Epidermal melanocyte (primary cell): ENCODE results near the gene HOXD13.

Experiments used
- DNase-seq: peaks from one replicate; pipeline ENCODE4 v3.0.0; 2011; ENCODE audit warnings: low spot score; ENCODE audit not compliant: insufficient read length

The HOXD13 gene

DNA sequence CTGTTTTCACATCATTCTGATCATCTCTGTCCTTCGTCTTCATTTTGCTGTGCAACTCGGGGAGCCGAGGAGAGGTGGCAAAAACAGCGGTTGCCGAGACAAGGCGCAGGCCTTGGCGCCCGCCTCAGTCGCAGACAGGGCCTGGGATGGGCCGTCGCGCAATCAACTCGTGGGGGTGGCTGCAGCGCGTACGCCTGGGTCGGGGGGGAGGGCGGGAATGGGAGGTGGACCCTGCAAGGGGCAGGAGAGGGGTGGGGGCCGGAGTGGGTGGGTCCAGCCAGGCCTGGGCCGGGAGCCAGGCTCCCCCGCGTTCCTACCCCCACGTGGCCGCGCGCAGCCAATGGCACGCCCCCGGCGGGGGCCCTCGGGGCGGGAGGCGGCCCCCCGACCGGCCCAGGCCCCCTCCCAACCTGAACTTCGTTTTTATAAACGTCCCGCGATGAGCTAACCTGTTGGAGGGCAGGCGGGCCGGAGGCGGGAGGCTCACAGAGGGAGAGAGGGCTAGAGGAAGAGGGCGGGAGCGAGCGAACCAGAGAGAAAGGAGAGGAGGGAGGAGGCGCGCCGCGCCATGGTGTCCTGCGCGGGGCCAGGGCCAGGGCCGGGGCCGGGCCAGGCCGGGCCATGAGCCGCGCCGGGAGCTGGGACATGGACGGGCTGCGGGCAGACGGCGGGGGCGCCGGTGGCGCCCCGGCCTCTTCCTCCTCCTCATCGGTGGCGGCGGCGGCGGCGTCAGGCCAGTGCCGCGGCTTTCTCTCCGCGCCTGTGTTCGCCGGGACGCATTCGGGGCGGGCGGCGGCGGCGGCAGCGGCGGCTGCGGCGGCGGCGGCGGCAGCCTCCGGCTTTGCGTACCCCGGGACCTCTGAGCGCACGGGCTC lies at the start of gene HOXD13:
Gene HOXD13, plus strand, starts transcription at position 452 of the 875 bp plus-strand sequence. Its CDS starts 170 bp downstream, at position 622.
- DNase-seq: no peak

- DNase-seq: no peak
Measured at GRCh38 chr2:176056406-176056805, 36.1 kb upstream of the HOXD13 start.

DNA sequence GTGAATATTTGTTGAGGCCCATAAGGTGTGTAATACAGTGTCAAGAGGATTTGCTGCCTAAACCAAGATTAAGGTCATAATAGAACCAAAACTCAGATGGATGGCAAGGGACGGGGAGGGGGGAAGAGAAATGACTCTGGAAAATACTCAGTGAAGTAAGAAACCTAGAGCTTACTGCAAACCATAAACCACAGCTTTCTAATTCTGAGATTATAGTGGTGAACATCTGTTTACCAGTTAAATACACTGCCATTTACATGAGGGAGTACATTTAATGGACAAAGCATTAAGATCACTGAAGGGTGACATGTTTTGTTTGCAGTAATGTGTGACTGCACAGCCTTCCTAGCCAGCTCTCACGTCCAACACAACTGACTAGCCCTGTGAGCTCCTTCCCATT lies 28.6 kb upstream of the HOXD13 start:
- DNase-seq: no peak

DNA sequence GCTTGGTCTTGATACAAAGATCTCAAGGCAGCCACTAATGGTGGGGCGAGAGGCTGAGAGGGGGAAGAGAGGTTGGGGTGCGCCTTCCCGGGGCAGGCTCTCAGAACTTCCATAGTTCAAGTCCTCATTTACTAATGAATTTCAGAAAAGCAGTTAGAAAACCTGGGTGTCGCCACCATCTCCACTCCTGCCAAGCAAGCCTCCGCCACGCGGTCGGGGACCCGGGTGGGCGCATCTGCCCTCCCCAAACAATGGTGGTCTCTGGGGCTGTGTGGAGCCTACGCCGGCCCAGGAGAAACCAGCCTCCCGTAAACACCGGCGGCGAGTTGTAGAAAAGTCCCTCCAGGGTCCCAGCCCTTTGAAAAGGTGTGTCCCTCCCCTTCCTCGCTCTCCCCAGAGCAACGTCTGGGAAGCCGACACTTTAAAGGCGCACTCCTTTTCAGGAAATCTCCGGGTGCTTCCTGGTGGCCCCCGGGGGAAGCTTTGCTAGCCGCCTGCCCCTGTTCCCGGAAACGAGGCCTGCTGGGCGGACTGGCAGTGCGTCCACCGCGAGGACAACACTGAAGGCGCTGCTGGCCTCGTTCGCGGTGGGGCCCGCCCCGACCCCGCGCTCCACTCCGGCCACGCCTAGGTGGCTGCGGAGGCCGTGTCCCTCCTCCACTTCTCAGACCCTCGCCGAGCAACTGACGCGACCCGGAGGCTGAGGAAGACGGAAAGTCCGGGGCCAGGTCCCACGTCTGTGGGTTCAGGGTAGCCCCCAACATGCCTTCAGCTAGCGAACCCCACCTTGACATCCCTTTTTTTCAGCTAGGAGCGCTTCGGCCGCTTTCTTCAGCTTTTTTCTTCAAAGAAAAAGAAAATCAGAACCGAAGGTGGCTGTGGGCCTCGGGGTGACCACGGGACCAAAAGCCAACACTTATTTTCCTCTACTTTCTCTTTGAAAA lies 25.6 kb upstream of the HOXD13 start:
- DNase-seq: no peak

DNA sequence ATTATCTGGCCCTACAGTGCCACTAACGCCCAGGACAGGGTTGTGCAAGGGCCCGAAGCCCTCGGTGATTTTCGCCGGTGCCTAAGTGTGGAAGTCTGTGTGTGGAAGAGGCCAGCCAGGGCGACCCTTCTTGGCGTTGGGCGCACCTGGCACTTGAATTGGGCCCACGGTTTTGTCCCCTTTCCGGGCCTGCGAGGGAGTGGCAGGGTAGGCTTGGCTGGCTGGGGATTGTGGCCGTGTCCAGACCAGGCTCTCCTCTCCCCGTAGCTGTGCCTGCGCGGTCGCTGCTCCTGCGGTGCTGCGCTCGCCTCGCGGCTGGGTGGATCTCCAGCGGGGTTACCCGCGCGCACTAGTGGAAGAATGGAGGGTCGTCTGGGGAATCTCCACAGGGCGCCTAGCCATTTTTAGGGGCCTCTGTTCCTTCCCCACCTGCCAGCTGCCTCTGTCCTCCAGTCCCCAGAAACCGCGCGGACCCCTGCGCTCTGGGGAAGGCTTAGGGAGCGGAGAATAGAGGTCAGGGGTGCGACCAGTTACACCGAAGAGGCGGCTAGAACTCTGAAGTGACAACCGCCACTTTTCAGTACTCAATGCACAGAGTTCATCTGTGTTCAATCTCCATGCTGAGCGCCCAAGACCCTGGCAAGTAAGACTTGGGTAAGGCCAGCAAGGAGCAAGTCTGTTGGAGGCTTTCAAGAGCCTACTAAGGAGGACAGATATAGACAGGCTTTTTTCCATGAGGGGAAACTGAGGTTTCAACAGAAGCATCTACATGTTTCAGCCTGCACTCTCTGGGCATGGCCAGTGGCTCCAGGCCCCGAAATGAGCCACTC lies 24.7 kb upstream of the HOXD13 start:
- no peak for DNase-seq

GRCh38 chr2:176068419-176068832 lies 24.1 kb upstream of the HOXD13 start:
- no peak for DNase-seq

- no peak for DNase-seq
Measured at GRCh38 chr2:176071330-176072291, 20.9 kb upstream of the HOXD13 start.

DNA sequence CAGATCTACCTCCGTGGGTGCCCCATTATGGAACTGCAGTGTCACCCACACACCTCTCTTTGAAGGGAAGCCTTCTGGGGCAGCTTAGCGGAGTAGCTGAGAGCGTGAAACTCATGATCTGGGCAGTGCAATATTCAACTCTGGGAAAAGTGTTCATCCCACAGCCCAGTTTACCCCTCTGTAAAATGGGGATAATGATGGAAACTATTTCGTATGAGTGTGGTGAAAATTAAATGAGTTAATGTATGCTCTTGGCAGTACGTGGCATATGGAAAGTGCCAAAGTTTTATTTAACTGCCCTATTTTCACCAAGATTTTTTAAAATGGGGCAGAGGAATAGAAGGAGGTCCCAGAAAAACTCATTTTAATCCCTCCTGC lies 20.2 kb upstream of the HOXD13 start:
- DNase-seq: no peak

DNA sequence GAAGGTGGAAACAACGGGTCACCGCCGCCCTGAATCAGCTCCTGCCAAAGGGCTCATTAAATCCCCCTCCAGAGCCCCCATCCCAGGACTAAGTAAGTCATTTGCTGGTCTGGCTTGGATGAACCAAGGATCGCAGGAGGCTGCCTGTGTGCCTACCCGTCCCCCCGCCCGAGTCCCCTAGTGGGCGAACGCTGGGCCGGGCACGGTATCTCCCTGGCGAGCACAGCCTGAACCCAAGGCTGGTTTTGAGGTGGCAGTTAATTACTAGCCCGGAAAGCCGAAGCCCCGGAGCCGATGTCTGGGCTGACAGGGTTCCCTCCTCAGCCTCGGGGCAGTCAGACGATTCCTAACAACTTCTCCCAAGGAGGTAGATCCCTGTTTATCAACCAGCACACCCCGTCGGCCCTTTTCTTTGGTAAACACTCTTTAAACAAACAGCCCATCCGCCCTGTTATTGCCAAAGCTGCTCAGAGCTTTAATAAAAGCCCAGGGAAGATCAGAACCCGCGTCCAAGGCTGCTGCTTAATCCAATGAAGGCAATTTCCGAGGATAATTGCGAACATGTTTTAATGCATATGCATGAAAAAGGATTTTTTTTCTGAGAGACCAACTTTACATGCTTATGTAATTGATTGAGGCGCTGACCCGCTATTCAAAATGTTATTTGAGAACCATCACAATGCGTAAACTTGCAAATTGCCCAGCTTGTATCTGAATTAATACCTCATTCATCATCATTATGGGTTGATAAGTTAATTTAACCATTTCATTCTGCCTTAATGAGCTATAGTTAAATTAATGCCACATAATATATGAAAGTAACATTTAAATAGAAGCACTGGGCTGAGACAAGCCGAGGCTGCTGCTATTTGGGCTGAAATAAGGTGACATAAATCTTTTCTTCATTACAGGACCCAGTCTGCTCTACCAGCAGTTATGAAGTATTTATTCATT lies 19.3 kb upstream of the HOXD13 start:
- DNase-seq: no peak

DNA sequence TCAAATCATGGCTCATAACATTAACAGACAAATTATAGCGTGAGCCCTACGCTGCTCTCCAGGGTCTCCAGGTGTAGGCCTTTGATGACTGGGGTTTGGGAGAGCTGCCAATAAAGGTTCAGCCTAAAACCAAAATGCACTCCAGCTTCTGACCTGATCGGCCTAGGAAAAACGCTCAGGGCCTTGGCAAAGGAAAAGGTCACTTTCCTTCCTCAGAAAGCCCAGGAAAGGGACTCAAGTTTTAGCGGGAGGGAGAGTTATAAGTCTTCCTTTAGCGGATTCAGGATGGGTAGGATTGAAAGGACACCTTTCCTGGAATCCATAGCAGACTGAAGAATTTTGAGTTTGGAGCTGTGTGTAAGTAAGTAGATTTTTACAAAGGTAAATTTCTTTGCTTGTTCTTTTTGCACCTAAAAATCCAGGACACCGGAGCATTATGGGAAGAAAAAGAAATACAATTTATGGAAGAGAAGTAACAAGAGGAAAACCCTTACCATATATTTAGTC lies 17.5 kb upstream of the HOXD13 start:
- no peak for DNase-seq

- no peak for DNase-seq
Measured at GRCh38 chr2:176075481-176075880, 17.0 kb upstream of the HOXD13 start.

GRCh38 chr2:176076063-176076462 lies 16.5 kb upstream of the HOXD13 start:
- no peak for DNase-seq

- DNase-seq: no peak
Measured at GRCh38 chr2:176076796-176077195, 15.7 kb upstream of the HOXD13 start.

DNA sequence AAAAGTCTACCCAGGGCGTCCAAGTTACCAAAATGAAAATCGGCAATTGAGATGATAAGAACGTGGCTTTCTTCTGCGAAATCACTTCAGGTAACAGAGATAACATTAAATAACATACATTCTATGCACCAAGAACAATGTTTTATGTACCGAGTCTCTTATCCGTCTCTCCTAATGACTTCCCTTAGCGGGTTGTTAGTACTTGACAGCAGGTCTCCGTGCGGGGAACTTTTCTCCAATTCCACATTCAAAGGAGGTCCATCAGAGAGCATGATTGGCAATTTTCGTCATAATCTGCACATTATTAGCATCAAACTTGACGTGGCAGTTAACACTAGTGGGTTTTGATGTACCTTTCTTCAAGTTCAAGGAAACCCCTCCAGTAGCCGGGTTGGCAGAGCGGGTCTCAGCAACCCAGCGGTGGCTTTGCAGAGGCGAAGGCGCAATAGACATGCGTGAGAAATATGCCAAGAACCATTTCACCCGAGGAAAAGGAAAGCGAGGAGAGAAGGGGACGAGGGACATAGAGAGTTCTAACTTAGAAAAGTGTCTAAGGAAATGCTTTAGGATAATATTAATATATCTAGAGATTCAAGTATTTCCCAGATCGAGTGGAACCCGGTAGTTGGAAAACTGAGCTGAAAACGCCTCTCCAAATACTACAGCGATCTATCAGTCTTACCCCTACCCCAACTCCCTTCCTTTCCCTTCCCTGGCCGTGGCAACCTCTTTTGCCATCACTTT lies 13.8 kb upstream of the HOXD13 start:
- no peak for DNase-seq

DNA sequence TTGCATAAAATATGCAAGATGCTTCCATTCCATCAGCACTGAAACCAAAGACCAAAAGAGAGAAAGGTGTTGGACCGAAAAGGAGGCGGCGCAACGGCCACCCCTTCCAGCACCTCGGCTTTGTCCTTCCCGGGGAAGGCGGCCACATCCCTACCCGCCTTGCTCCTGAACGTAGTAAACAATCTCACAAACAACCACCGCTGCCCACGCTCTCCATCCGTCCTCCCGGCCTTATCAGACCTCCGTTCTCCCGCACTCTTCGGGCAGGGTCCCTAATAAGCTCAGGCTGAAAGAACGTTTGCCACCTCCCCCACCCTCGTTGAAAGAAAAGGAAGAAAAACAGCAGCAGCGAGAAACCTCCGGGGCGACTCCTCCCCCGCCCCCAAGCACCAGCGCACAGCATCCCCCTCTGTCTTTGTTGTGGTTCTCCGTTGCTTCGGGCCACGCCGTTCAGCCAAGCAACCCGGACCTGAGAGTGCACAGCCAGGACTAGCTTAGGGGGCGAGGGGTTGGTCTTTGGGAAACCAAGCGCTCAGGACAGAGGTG lies 13.2 kb upstream of the HOXD13 start:
- DNase-seq: no peak

GRCh38 chr2:176079831-176080539 lies 12.5 kb upstream of the HOXD13 start:
- no peak for DNase-seq
